CD14-positive monocyte (primary cell): ENCODE measurements around the gene PKD1L1. TPM values are rescaled to one million over a fixed set of nuclear protein-coding genes. Genes with fewer than 3 reads are reported as not detected.

Source experiments
- DNase-seq, 3 donors: peaks; one replicate each; pipeline ENCODE4 v3.0.0-alpha.2; 2011 to 2022
- H2AFZ ChIP-seq: 2 replicates; pipeline ENCODE4 v1.6.0; 2012; ENCODE audit warnings: mild to moderate bottlenecking, low read depth, low read length, inconsistent platforms; ENCODE audit not compliant: insufficient read depth, poor library complexity, severe bottlenecking
- H3K27ac ChIP-seq, 2 donors: 1 replicate in 1 of 2; 2 replicates in 1 of 2; pipeline ENCODE4 v1.5.1; 2012 to 2013; ENCODE audit warnings: low read length in 2 of 2, control low read depth in 1 of 2, inconsistent platforms in 1 of 2, low read depth in 1 of 2, mild to moderate bottlenecking in 1 of 2
- H3K27me3 ChIP-seq, 2 donors: one replicate each; pipeline versions ENCODE4 v1.6.0 to v1.6.1; 2011 to 2013; ENCODE audit warnings: low read length in 2 of 2; ENCODE audit not compliant: control insufficient read depth in 2 of 2, insufficient read depth in 2 of 2
- H3K36me3 ChIP-seq, 2 donors: replicated peaks in 1 of 2; 1 replicate in 1 of 2; 2 replicates in 1 of 2; pipeline versions ENCODE4 v1.5.1 to v1.6.1; 2012 to 2013; ENCODE audit warnings: low read length in 2 of 2, control low read depth in 1 of 2, inconsistent platforms in 1 of 2, mild to moderate bottlenecking in 1 of 2; ENCODE audit not compliant: insufficient read depth in 2 of 2, control insufficient read depth in 1 of 2
- H3K4me1 ChIP-seq, 2 donors: 1 replicate in 1 of 2; 2 replicates in 1 of 2; pipeline versions ENCODE4 v1.5.1 to v1.6.1; 2012 to 2013; ENCODE audit warnings: low read length in 2 of 2, control low read depth in 1 of 2, inconsistent platforms in 1 of 2, mild to moderate bottlenecking in 1 of 2, moderate library complexity in 1 of 2; ENCODE audit not compliant: insufficient read depth in 2 of 2, control insufficient read depth in 1 of 2
- H3K4me2 ChIP-seq: replicated peaks from 2 replicates; pipeline ENCODE3; 2012; ENCODE audit warnings: low read length, moderate library complexity, mild to moderate bottlenecking; ENCODE audit not compliant: poor library complexity, severe bottlenecking; ENCODE audit errors: extremely low read depth
- H3K4me3 ChIP-seq, 3 experiments: fragments of 200-600 bp in 1 of 3; sonication (generic) in 1 of 3; replicated peaks in 1 of 3; 1 replicate in 2 of 3; 2 replicates in 1 of 3; pipeline ENCODE4 v1.5.1; 2011 to 2013; ENCODE audit warnings: low read length in 3 of 3, mild to moderate bottlenecking in 3 of 3, control low read depth in 2 of 3, low read depth in 2 of 3, inconsistent platforms in 1 of 3, moderate library complexity in 1 of 3
- H3K79me2 ChIP-seq: 2 replicates; pipeline ENCODE4 v1.6.0; 2012; ENCODE audit warnings: mild to moderate bottlenecking, control low read depth, inconsistent platforms, low read length, moderate library complexity; ENCODE audit not compliant: insufficient read depth
- H3K9ac ChIP-seq: 2 replicates; pipeline ENCODE4 v1.6.0; 2017; ENCODE audit warnings: low read length, mild to moderate bottlenecking; ENCODE audit not compliant: insufficient read depth, poor library complexity, severe bottlenecking
- H3K9me3 ChIP-seq, 2 donors: replicated peaks in 1 of 2; 1 replicate in 1 of 2; 2 replicates in 1 of 2; pipeline versions ENCODE4 v1.5.1 to v1.6.1; 2012 to 2013; ENCODE audit warnings: low read length in 2 of 2, control low read depth in 1 of 2; ENCODE audit not compliant: control insufficient read depth in 1 of 2, insufficient read depth in 1 of 2
- H4K20me1 ChIP-seq: 2 replicates; pipeline ENCODE4 v1.6.0; 2012; ENCODE audit warnings: mild to moderate bottlenecking, low read length, control low read depth, moderate library complexity; ENCODE audit not compliant: insufficient read depth
- H3K27ac Mint-ChIP-seq, 7 donors: one replicate each; pipeline ENCODE4 v1.8.0; 2020; ENCODE audit warnings: mild to moderate bottlenecking in 7 of 7, mixed read lengths in 7 of 7, moderate library complexity in 6 of 7, inconsistent platforms in 2 of 7
- H3K27me3 Mint-ChIP-seq, 3 donors: one replicate each; pipeline ENCODE4 v1.8.0; 2021 to 2022; ENCODE audit warnings: low read depth in 3 of 3, mild to moderate bottlenecking in 3 of 3, mixed read lengths in 3 of 3, moderate library complexity in 3 of 3, inconsistent platforms in 1 of 3
- H3K36me3 Mint-ChIP-seq, 2 donors: one replicate each; pipeline ENCODE4 v1.8.0; 2020; ENCODE audit warnings: mixed read lengths in 2 of 2, inconsistent platforms in 1 of 2, mild to moderate bottlenecking in 1 of 2
- H3K4me1 Mint-ChIP-seq: one replicate; pipeline ENCODE4 v1.8.0; 2020; ENCODE audit warnings: mild to moderate bottlenecking, mixed read lengths
- H3K4me3 Mint-ChIP-seq, 2 donors: one replicate each; pipeline ENCODE4 v1.8.0; 2020; ENCODE audit warnings: mild to moderate bottlenecking in 2 of 2, mixed read lengths in 2 of 2, moderate library complexity in 1 of 2
- H3K9me3 Mint-ChIP-seq, 7 donors: one replicate each; pipeline ENCODE4 v1.8.0; 2020 to 2022; ENCODE audit warnings: mixed read lengths in 7 of 7, mild to moderate bottlenecking in 6 of 7, moderate library complexity in 6 of 7, inconsistent platforms in 2 of 7
- WGBS: methylation state at CpG from one replicate; pipeline ENCODE4 v1.1.5; 2013; ENCODE audit warnings: missing lambda C conversion rate; ENCODE audit not compliant: insufficient coverage; 5-methylcytosine and 5-hydroxymethylcytosine counted together
- intact Hi-C, 2 donors: fragments of 100-400 bp; cut with micrococcal nuclease; formaldehyde crosslinking; loops; one replicate each; pipeline versions ENCODE4 v1.15.0 to v1.15.1; 2023
- polyA plus RNA-seq, 3 donors: library from polyadenylated mRNA; depleted of rRNA in 1 of 3; unstranded in 2 of 3; stranded (reverse) in 1 of 3; fragments of 300-500 nt in 2 of 3; fragments of >200 nt in 1 of 3; fragmentation: Illumina TruSeq in 2 of 3; gene quantifications; 1 replicate in 2 of 3; 2 replicates in 1 of 3; pipeline ENCODE4 v1.2.3, GENCODE V29; 2012 to 2021
- TF ChIP-seq, protein P1 (sequence below): fragments of 200-600 bp; IDR thresholded peaks from one replicate; pipeline ENCODE4 v1.8.0; 2022; ENCODE audit warnings: antibody characterized with exemption, mild to moderate bottlenecking

PKD1L1 gene
- polyA plus RNA-seq, 3 donors: 0.19 TPM; not detected in 2

DNA sequence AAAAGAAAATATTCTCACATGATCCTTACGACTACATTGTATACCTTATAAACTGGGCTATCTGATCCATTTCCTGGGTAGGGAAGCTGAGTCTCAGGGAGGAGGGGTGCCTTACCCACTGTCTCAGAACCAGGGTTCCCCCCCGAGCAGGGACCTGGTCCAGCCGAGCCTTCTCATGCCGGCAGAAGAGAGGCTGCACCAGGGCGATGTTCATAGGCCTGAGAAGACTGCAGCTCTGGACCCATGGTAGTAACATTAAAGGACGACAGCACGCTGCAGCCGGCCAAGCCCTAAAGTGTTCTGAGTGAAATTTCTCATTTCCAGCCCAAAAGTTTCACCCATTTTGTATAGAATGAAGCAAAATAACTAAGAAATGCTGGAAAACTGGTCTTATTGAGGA, 203.4 kb downstream of the PKD1L1 start:
- Mint-ChIP-seq H3K9me3 (peaks cover 0 to 2% (median 0%) of the 10 kb centered on the region in 7 donors), H3K36me3 (no peaks in the 10 kb centered on the region), H3K27ac (peak overlapping the region in 1 of 7 donors; percentile 19), H3K4me3 (no peak overlapping the region), H3K27me3 (peaks cover 8 to 10% (median 9%) of the 10 kb centered on the region in 3 donors), H3K4me1 (peaks cover 4% of the 10 kb centered on the region)
- TF ChIP-seq, protein P1, sequence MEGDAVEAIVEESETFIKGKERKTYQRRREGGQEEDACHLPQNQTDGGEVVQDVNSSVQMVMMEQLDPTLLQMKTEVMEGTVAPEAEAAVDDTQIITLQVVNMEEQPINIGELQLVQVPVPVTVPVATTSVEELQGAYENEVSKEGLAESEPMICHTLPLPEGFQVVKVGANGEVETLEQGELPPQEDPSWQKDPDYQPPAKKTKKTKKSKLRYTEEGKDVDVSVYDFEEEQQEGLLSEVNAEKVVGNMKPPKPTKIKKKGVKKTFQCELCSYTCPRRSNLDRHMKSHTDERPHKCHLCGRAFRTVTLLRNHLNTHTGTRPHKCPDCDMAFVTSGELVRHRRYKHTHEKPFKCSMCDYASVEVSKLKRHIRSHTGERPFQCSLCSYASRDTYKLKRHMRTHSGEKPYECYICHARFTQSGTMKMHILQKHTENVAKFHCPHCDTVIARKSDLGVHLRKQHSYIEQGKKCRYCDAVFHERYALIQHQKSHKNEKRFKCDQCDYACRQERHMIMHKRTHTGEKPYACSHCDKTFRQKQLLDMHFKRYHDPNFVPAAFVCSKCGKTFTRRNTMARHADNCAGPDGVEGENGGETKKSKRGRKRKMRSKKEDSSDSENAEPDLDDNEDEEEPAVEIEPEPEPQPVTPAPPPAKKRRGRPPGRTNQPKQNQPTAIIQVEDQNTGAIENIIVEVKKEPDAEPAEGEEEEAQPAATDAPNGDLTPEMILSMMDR: no peak
- H3K9ac ChIP-seq: no peak overlapping the region
- intact Hi-C loops: no loop called here
- 100% methylated on average over 4 of the region's 8 CpGs for WGBS
- no peak overlapping the region for H3K27ac ChIP-seq
- no peak overlapping the region for H2AFZ ChIP-seq
- H4K20me1 ChIP-seq: no peaks in the 10 kb centered on the region
- no peak overlapping the region for H3K4me3 ChIP-seq
- H3K79me2 ChIP-seq: no peaks in the 10 kb centered on the region
- no peak for DNase-seq
- H3K36me3 ChIP-seq: no peaks in the 10 kb centered on the region
- peaks cover 0 to 7% of the 10 kb centered on the region in 2 donors for H3K27me3 ChIP-seq
- no peaks in the 10 kb centered on the region for H3K9me3 ChIP-seq
- no peak overlapping the region for H3K4me2 ChIP-seq
- no peaks in the 10 kb centered on the region for H3K4me1 ChIP-seq

DNA sequence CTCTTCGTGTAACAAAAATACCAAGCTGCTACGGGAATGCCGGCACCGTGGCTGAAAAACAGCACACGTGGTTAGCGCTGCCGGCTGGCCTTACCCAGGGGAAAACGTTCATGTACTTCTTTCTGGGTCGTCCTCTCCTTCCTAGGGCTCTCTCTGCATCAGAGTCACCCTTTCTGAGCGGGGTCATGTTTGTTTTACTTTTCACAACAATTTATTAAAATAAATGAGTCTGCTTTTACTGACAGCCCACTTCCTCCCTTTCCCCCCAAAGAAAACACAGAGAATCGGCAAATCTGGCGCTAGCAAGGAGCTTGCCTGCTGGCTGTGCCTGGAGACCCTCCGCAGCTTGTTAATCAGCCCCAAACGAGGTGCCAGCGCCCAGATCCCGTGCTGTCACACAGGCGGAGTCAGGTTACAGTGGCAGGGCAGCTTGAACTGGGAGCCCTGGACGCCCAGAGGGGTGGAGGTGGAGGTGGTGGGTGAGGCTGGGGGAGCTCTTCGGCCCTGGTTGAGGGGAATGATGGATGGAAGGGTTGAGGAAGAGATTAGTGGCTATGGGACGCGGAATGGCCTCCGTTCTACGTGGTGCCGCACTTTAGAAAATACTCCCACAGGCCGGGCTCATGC, 204.2 kb downstream of the PKD1L1 start:
- no peak overlapping the region for H3K4me2 ChIP-seq
- no peak overlapping the region for H3K4me3 ChIP-seq
- H3K36me3 ChIP-seq: no peaks in the 10 kb centered on the region
- Mint-ChIP-seq H3K4me3 (no peak overlapping the region), H3K36me3 (no peaks in the 10 kb centered on the region), H3K4me1 (peaks cover 4% of the 10 kb centered on the region), H3K9me3 (peaks cover 0 to 2% (median 0%) of the 10 kb centered on the region in 7 donors), H3K27ac (no peak overlapping the region), H3K27me3 (peaks cover 6 to 10% (median 9%) of the 10 kb centered on the region in 3 donors)
- no peak overlapping the region for H3K9ac ChIP-seq
- TF ChIP-seq, protein P1: no peak
- intact Hi-C loops: no loop called here
- H2AFZ ChIP-seq: no peak overlapping the region
- H3K27me3 ChIP-seq: peaks cover 0 to 7% of the 10 kb centered on the region in 2 donors
- H3K9me3 ChIP-seq: no peaks in the 10 kb centered on the region
- DNase-seq: no peak
- no peaks in the 10 kb centered on the region for H4K20me1 ChIP-seq
- no peaks in the 10 kb centered on the region for H3K4me1 ChIP-seq
- no peaks in the 10 kb centered on the region for H3K79me2 ChIP-seq
- no peak overlapping the region for H3K27ac ChIP-seq
- 41% methylated on average over 18 of the region's 25 CpGs for WGBS
